Erythroblast (primary cell): ENCODE data around the gene SAMD4A.

Experiments used
- GATA1 ChIP-seq: IDR thresholded peaks from 2 replicates; pipeline ENCODE4 v1.6.1; 2011; ENCODE audit warnings: low read depth, mild to moderate bottlenecking, control low read depth, low read length, moderate library complexity
- POLR2A ChIP-seq: IDR thresholded peaks from 2 replicates; pipeline ENCODE4 v1.6.1; 2011; ENCODE audit warnings: mild to moderate bottlenecking, low read length

DNA sequence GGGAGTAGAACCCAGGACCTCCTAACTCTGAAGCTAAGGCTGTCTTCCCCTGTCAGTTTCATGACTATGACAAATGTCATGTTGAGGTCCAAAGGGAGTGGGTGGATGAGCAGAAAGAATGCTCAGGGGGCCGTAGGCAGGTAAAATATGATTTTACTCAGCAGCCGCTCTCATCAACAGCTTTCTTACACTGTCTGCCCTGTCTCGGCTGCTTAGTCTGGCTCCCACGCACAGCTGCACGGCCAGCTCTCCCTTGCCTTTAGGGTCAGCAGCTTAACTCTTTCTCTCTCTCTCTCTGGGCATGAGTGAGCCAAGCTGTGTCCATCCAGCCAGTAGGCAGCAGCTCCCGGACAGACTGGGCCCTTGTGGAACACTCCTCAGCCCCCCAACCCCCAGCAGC, 240.5 kb downstream of the SAMD4A start:
- no peak for TF ChIP-seq POLR2A
- no peak for TF ChIP-seq GATA1
